Sigmoid colon (tissue), 4 donors: ENCODE data around the gene GDE1.

ENCODE experiments used
- EP300 ChIP-seq, 4 donors: sonication (generic); formaldehyde crosslinking; IDR thresholded peaks; one replicate each; pipeline ENCODE4 v1.6.1; 2017; ENCODE audit warnings: antibody characterized with exemption in 4 of 4
- POLR2A ChIP-seq, 2 donors: fragments of 450-650 bp; IDR thresholded peaks; one replicate each; pipeline ENCODE4 v1.6.1; 2016; ENCODE audit warnings: antibody characterized with exemption in 2 of 2, mild to moderate bottlenecking in 2 of 2, moderate library complexity in 2 of 2
- POLR2AphosphoS5 ChIP-seq, 4 donors: sonication (generic); formaldehyde crosslinking; IDR thresholded peaks; one replicate each; pipeline ENCODE4 v1.6.1; 2017; ENCODE audit warnings: antibody characterized with exemption in 4 of 4
- TF ChIP-seq, protein P1 (sequence below), 4 experiments: fragments of 450-650 bp in 3 of 4; fragments of 200-600 bp in 1 of 4; IDR thresholded peaks; one replicate each; pipeline ENCODE4 v1.5.1; 2016 to 2019; ENCODE audit warnings: antibody characterized with exemption in 4 of 4, mild to moderate bottlenecking in 3 of 4, moderate library complexity in 2 of 4

DNA sequence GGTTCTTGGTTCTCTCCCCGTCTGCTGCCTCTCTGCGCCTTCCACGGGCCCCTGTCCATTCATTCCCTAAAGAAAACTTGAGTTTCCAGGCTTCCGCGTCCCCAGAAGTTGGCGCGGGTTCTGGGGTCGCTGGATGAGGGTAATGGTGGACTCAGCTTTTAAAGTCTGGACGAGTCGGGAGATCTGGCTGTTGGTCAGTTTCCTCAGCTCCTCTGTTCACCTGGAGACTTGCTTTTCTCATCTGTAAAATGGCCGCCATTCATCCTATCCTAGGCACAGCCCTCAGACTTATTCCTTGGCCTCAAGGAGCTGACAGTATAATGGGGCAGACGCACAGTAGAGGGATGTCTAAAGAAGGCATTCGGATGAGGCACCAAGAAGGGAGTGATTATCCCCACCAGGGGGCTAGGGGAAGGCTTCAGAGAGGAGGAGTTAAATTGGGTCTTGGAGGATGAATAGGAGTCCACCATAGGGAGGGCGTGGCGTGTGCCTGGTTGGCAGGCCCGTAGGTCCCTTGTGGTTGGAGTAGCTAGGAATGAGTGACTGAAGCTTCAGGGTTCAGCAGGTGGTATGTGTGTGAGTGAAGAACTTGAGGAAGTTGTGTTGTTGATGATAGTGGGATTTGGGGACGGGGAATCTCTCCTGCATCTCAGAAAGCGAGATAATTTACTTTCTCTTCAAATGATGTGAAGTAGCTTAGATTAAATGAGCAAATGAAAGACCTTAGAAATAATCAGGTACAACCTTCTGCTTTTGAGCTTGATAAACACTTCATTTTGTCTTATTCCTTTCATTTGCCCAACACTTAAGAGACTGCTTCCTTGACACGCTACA is 34.3 kb upstream of the GDE1 start:
- TF ChIP-seq EP300 (IDR thresholded peaks at IDR 0.05) (no peak), POLR2A (IDR thresholded peaks at IDR 0.05) (no peak), POLR2AphosphoS5 (IDR thresholded peaks at IDR 0.05) (no peak)
- TF ChIP-seq, protein P1, sequence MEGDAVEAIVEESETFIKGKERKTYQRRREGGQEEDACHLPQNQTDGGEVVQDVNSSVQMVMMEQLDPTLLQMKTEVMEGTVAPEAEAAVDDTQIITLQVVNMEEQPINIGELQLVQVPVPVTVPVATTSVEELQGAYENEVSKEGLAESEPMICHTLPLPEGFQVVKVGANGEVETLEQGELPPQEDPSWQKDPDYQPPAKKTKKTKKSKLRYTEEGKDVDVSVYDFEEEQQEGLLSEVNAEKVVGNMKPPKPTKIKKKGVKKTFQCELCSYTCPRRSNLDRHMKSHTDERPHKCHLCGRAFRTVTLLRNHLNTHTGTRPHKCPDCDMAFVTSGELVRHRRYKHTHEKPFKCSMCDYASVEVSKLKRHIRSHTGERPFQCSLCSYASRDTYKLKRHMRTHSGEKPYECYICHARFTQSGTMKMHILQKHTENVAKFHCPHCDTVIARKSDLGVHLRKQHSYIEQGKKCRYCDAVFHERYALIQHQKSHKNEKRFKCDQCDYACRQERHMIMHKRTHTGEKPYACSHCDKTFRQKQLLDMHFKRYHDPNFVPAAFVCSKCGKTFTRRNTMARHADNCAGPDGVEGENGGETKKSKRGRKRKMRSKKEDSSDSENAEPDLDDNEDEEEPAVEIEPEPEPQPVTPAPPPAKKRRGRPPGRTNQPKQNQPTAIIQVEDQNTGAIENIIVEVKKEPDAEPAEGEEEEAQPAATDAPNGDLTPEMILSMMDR (IDR thresholded peaks at IDR 0.05) = peak in 1 of 4 experiments; percentile 13
